OCI-LY3 (cell line): Measurements from ENCODE around the gene RPUSD1.
"Not testable (repeated sequence)": the region's sequence is repeated elsewhere in the genome, so short reads cannot be mapped to it uniquely, and the experiment has no call there.

Experiments used
- H2AFZ ChIP-seq: fragments of 200-600, 300-600 bp; shearing (Covaris generic); 2 replicates; pipeline ENCODE4 v1.6.0; 2014; ENCODE audit warnings: antibody characterized with exemption, low read depth, low read length
- H3K27ac ChIP-seq: fragments of 200-600, 300-600 bp; sonication (generic); 2 replicates; pipeline ENCODE4 v1.5.1; 2014; ENCODE audit warnings: mild to moderate bottlenecking, low read length, moderate library complexity, mixed read lengths
- H3K27me3 ChIP-seq: fragments of 200-600, 300-600 bp; sonication (generic); 2 replicates; pipeline ENCODE4 v1.6.1; 2014; ENCODE audit warnings: low read depth, low read length, mixed read lengths
- H3K36me3 ChIP-seq: fragments of 200-600, 300-600 bp; sonication (generic); replicated peaks from 2 replicates; pipeline ENCODE3; 2014; ENCODE audit warnings: low read depth, low read length, mixed read lengths
- H3K4me1 ChIP-seq: fragments of 300-600, 200-600 bp; sonication (generic); 2 replicates; pipeline ENCODE4 v1.6.1; 2014; ENCODE audit warnings: low read length, mixed read lengths
- H3K4me2 ChIP-seq: fragments of 200-600, 300-600 bp; sonication (generic); 2 replicates; pipeline ENCODE4 v1.6.1; 2014; ENCODE audit warnings: low read length, mixed read lengths
- H3K4me3 ChIP-seq: fragments of 300-600, 200-600 bp; sonication (generic); 2 replicates; pipeline ENCODE4 v1.5.1; 2014; ENCODE audit warnings: antibody characterized with exemption, mild to moderate bottlenecking, low read length, moderate library complexity
- H3K79me2 ChIP-seq: fragments of 300-600, 200-600 bp; shearing (Covaris generic); 2 replicates; pipeline ENCODE4 v1.6.1; 2014; ENCODE audit warnings: mild to moderate bottlenecking, low read length, mixed read lengths
- H3K9ac ChIP-seq: fragments of 300-600, 200-600 bp; shearing (Covaris generic); 2 replicates; pipeline ENCODE4 v1.6.0; 2014; ENCODE audit warnings: mild to moderate bottlenecking, low read length, moderate library complexity
- H3K9me3 ChIP-seq: fragments of 200-600, 300-600 bp; shearing (Covaris generic); 2 replicates; pipeline ENCODE4 v1.6.1; 2014; ENCODE audit warnings: low read length, mixed read lengths; ENCODE audit not compliant: insufficient read depth
- H4K20me1 ChIP-seq: fragments of 200-600, 300-600 bp; sonication (generic); 2 replicates; pipeline ENCODE4 v1.6.1; 2016; ENCODE audit warnings: low read length, mixed read lengths; ENCODE audit not compliant: insufficient read depth
- EZH2phosphoT487 ChIP-seq: fragments of 200-600 bp; shearing (Covaris generic); IDR thresholded peaks from 2 replicates; pipeline ENCODE4 v1.6.1; 2018; ENCODE audit warnings: antibody characterized with exemption, mixed run types, low read depth
- TF ChIP-seq, protein P1 (sequence below): fragments of 200-600, 300-600 bp; sonication (generic); IDR thresholded peaks from 2 replicates; pipeline ENCODE4 v1.5.1; 2014; ENCODE audit warnings: antibody characterized with exemption, low read length, low read depth

Gene RPUSD1

DNA sequence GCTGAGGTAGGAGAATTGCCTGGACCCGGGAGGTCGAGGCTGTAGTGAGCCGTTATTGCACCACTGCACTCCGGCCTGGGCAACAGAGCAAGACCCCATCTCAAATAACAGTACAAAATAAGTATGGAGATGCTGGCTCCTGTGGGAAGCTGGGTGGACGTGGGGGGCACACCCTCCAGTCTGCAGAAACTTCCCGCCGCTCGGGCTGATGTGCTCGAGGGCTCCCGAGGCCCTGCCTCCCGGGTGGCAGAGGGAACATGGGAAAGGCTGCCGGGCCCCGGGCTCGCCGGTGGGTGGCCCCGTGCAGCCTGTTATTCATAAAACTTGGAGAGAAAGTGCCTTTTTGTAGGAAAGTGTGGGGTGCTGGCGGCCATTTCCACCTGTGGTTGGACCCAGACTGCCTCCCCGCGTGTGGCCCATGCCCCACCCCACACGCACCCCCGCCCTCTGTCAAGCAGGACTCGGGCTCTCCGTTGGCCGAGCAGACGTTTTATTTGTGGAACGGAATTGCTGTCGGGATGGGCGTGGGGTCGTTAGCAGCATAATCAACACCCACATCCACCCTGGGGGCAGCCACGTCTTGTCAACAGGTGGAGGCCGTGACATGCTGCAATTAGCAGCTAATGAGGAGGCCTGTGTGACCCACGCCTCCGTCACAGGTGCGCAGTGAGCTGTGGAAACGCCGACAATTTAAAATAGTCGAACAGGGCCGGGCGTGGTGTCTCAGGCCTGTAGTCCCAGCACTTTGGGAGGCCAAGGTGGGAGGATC, 40.0 kb downstream of the RPUSD1 start:
- Histone ChIP-seq H4K20me1 (no peaks in the 10 kb centered on the region), H3K4me1 (peaks cover 23% of the 10 kb centered on the region)
- no peak for TF ChIP-seq EZH2phosphoT487
- TF ChIP-seq, protein P1, sequence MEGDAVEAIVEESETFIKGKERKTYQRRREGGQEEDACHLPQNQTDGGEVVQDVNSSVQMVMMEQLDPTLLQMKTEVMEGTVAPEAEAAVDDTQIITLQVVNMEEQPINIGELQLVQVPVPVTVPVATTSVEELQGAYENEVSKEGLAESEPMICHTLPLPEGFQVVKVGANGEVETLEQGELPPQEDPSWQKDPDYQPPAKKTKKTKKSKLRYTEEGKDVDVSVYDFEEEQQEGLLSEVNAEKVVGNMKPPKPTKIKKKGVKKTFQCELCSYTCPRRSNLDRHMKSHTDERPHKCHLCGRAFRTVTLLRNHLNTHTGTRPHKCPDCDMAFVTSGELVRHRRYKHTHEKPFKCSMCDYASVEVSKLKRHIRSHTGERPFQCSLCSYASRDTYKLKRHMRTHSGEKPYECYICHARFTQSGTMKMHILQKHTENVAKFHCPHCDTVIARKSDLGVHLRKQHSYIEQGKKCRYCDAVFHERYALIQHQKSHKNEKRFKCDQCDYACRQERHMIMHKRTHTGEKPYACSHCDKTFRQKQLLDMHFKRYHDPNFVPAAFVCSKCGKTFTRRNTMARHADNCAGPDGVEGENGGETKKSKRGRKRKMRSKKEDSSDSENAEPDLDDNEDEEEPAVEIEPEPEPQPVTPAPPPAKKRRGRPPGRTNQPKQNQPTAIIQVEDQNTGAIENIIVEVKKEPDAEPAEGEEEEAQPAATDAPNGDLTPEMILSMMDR, result no peak

GRCh38 chr16:746637-747036, 41.5 kb downstream of the RPUSD1 start:
- no peak for TF ChIP-seq EZH2phosphoT487
- TF ChIP-seq, protein P1, result no peak
- Histone ChIP-seq H3K4me3 (no peak overlapping the region), H3K27me3 (no peaks in the 10 kb centered on the region), H4K20me1 (no peaks in the 10 kb centered on the region), H2AFZ (no peak overlapping the region), H3K4me1 (peaks cover 8% of the 10 kb centered on the region), H3K4me2 (no peak overlapping the region), H3K36me3 (no peaks in the 10 kb centered on the region), H3K9me3 (no peaks in the 10 kb centered on the region), H3K9ac (no peak overlapping the region), H3K27ac (no peak overlapping the region), H3K79me2 (no peaks in the 10 kb centered on the region)

More for the DNA sequence above, 40.0 kb downstream of the RPUSD1 start:
- Histone ChIP-seq H3K27me3 (no peaks in the 10 kb centered on the region), H3K27ac (no peak overlapping the region), H3K79me2 (no peaks in the 10 kb centered on the region), H3K36me3 (no peaks in the 10 kb centered on the region), H3K9me3 (no peaks in the 10 kb centered on the region), H3K4me2 (no peak overlapping the region), H2AFZ (no peak overlapping the region), H3K9ac (no peak overlapping the region), H3K4me3 (no peak overlapping the region)

DNA sequence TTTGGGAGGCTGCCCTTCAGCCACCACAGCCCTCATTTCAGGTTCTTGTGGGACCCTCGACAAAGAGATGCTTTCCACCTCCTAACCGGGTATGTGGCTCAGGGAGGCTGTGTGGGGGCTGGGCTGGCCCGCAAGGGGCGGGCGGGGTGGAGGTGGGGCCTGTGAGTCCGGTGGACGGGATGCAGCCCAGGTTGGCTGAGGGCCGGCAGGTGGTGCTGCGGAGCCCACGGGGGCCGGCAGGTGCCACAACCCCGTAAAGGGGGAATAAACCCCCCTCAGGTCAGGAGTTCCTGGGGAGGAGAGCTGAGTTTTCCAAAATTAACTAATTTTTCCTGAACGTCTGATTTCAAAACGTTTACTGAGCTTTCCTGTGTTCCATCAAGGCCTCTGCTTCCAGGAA, 42.4 kb downstream of the RPUSD1 start:
- Histone ChIP-seq H3K36me3 (no peaks in the 10 kb centered on the region), H3K27ac (no peak overlapping the region), H3K9me3 (no peaks in the 10 kb centered on the region), H4K20me1 (no peaks in the 10 kb centered on the region), H3K4me2 (peak overlapping the region; percentile 21), H3K4me3 (no peak overlapping the region), H3K79me2 (no peaks in the 10 kb centered on the region), H3K27me3 (no peaks in the 10 kb centered on the region), H2AFZ (no peak overlapping the region), H3K4me1 (peaks cover 5% of the 10 kb centered on the region), H3K9ac (no peak overlapping the region)
- TF ChIP-seq, protein P1, result peak; percentile 74
- TF ChIP-seq EZH2phosphoT487, result no peak

- TF ChIP-seq EZH2phosphoT487, result no peak
- TF ChIP-seq, protein P1, result no peak
- no peaks in the 10 kb centered on the region for H3K27me3 ChIP-seq
- no peak overlapping the region for H2AFZ ChIP-seq
- H3K4me1 ChIP-seq, result peaks cover 10% of the 10 kb centered on the region
- H3K79me2 ChIP-seq, result peaks cover 8% of the 10 kb centered on the region; the same call in 1 of the 2 replicates
- H3K9ac ChIP-seq, result no peak overlapping the region
- H3K4me2 ChIP-seq, result no peak overlapping the region
- H3K27ac ChIP-seq, result no peak overlapping the region
- H3K36me3 ChIP-seq, result no peaks in the 10 kb centered on the region
- H3K4me3 ChIP-seq, result no peak overlapping the region
- H3K9me3 ChIP-seq, result no peaks in the 10 kb centered on the region
- no peaks in the 10 kb centered on the region for H4K20me1 ChIP-seq
Observed at GRCh38 chr16:743794-744500, 44.2 kb downstream of the RPUSD1 start.

GRCh38 chr16:742894-743293, 45.3 kb downstream of the RPUSD1 start:
- not testable (repeated sequence) for H3K4me3 ChIP-seq, H2AFZ ChIP-seq, H3K36me3 ChIP-seq, H3K27me3 ChIP-seq, H3K79me2 ChIP-seq, H3K9ac ChIP-seq, H3K9me3 ChIP-seq, H4K20me1 ChIP-seq, H3K4me2 ChIP-seq, H3K27ac ChIP-seq
- peaks cover 11% of the 10 kb centered on the region for H3K4me1 ChIP-seq
